ENCODE measurements around the gene C20orf141. TPM values are rescaled to one million over a fixed set of nuclear protein-coding genes. Genes with fewer than 3 reads are reported as not detected.

Gene C20orf141
- total RNA-seq, 1 donor from 2014 or later, result not detected

GRCh38 chr20:2801286-2801728, 13.5 kb upstream of the C20orf141 start:
- Histone ChIP-seq H3K4me3 (ENCODE audit: low read depth, low read length) (no peak overlapping the region), H3K36me3 (ENCODE audit: control insufficient read depth, insufficient read depth, low read length) (no peaks in the 10 kb centered on the region), H3K27me3 (ENCODE audit: control insufficient read depth, insufficient read depth, low read length) (peaks cover 37% of the 10 kb centered on the region)
- no peak for TF ChIP-seq CTCF (IDR thresholded peaks at IDR 0.05; ENCODE audit: insufficient read depth, low read length, severe bottlenecking)
- FAIRE-seq (no peak), DNase-seq (ENCODE audit: low read depth) (no peak)

DNA sequence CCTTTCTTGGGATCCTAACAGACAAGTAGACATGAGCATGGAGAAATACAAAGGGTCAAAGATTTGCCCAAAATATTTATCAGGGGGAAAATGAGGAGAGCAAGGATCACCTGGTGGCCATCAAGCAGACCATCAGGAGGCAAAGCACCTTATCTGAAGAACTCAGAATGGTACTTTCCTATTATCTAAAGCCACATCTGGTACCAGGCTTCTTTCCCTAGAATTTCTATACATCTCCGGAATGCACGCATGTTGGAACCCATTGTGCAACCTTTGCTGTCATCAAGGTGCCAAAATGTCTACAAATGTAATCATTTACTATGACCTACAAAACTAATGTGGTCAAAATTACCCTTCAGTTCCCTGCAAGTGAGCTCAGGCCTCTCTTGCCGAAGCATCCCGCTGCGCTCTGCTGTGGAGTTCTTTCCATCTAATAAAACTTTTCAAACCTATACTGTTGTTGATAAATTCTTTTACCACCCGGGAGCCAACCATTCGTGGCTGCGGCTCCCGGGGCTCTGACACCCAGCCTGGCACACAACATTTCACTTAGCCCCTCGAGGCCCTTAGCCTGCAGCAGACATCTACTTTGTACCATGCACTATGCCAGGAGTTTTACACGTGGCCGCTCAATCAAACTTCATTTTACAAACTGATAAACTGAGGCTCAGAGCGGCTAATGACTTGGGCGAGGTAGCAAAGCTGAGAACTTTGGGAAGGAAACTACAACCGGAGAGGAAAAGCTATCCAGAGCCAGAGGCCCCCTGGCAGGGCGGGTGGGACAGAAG, 10.6 kb upstream of the C20orf141 start:
- DNase-seq (ENCODE audit: low read depth) (no peak), FAIRE-seq (no peak)
- TF ChIP-seq CTCF (IDR thresholded peaks at IDR 0.05; ENCODE audit: insufficient read depth, low read length, severe bottlenecking), result no peak
- no peaks in the 10 kb centered on the region for H3K36me3 ChIP-seq (ENCODE audit: control insufficient read depth, insufficient read depth, low read length)
- H3K4me3 ChIP-seq (ENCODE audit: low read depth, low read length), result no peak overlapping the region
- peaks cover 38% of the 10 kb centered on the region for H3K27me3 ChIP-seq (ENCODE audit: control insufficient read depth, insufficient read depth, low read length)

DNA sequence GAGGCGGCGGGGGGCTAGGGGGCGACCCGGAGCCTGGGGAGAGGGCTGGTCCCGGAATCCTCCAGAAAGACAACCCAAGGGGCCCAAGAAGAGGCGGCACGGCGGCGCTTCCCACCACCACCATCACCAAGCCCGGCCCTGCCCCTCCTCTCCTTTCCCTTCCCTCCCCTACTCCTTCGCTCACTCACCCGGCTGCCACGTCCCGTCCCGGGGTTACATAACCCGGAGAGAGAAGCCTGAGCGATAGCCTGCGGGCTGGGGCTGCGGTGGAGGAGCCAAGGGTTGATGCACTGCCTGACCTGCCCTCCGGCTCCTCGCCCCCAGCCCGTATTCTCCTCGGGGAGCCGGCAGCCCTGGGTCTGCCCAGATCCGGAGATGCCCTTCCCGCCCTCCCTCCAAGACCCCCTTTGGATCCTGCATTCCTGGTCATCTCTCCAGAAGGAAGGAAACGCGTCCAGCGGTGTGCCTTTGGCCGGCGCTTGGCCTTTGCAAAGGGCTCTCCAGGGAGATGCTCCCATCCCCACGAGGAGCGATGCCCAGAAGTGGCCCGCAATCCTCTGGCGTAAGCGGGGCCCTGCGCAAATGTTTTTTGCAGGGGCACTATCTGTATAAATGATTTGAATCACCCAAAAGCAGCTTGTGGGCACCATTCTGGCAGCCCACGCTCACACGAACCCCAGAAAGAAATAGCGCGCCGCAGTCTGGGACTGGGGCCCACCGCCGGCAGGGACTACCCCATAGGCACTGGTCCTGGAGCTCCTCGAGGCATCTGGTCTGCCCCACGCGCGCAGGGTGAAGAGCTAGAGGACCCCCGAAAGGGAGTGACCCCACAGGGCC, 9.7 kb upstream of the C20orf141 start:
- Histone ChIP-seq H3K36me3 (ENCODE audit: control insufficient read depth, insufficient read depth, low read length) (no peaks in the 10 kb centered on the region), H3K27me3 (ENCODE audit: control insufficient read depth, insufficient read depth, low read length) (peaks cover 30% of the 10 kb centered on the region), H3K4me3 (ENCODE audit: low read depth, low read length) (no peak overlapping the region)
- DNase-seq (ENCODE audit: low read depth), result no peak
- TF ChIP-seq CTCF (IDR thresholded peaks at IDR 0.05; ENCODE audit: insufficient read depth, low read length, severe bottlenecking), result no peak
- FAIRE-seq, result no peak

DNA sequence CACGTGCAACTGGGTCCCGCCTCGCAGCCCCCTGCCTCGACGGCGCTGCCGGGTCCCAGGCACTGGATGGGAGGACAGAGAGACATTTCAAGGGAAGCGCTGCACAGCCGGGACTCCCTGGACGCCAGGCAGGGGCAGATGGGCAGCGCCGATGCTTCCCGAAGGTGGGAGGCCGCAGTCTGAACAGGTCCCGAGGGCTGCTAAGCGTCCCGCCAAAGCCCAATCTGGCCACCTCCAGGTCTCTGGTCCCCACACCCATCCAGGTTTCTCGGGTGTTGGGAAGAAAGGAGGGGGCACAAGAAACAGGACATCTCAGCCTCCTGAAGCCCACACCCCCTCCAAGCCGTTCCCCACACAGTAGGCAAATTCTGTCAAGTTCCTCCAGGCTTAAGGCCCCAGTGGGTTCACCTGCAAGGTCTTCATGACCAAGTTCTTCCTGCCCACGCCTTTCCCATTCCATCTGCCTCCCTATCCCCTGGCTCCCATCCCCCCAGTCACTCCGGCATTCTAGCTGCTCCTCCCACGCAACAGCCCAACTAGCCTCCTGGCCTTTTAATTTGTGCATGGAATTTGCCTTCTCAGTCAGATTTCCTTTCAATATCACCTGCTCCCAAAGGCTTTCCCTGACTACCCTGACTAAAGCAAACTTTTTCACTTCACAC, 9.0 kb upstream of the C20orf141 start:
- TF ChIP-seq CTCF (IDR thresholded peaks at IDR 0.05; ENCODE audit: insufficient read depth, low read length, severe bottlenecking), result no peak

GRCh38 chr20:2806351-2806701, 8.5 kb upstream of the C20orf141 start:
- Histone ChIP-seq H3K36me3 (ENCODE audit: control insufficient read depth, insufficient read depth, low read length) (no peaks in the 10 kb centered on the region), H3K4me3 (ENCODE audit: low read depth, low read length) (no peak overlapping the region), H3K27me3 (ENCODE audit: control insufficient read depth, insufficient read depth, low read length) (peaks cover 21% of the 10 kb centered on the region)
- FAIRE-seq, result no peak
- no peak for TF ChIP-seq CTCF (IDR thresholded peaks at IDR 0.05; ENCODE audit: insufficient read depth, low read length, severe bottlenecking)
- DNase-seq (ENCODE audit: low read depth), result no peak

More for the DNA sequence above, 9.0 kb upstream of the C20orf141 start:
- no peak for DNase-seq (ENCODE audit: low read depth)
- peak; percentile 91 for FAIRE-seq
- H3K4me3 ChIP-seq (ENCODE audit: low read depth, low read length), result no peak overlapping the region
- H3K27me3 ChIP-seq (ENCODE audit: control insufficient read depth, insufficient read depth, low read length), result peaks cover 26% of the 10 kb centered on the region
- no peaks in the 10 kb centered on the region for H3K36me3 ChIP-seq (ENCODE audit: control insufficient read depth, insufficient read depth, low read length)
